H9 (cell line): ENCODE data around the gene APOL4. TPM values are rescaled to one million over a fixed set of nuclear protein-coding genes. Genes with fewer than 3 reads are reported as not detected.

ENCODE experiments used
- DNase-seq: peaks from one replicate; pipeline ENCODE4 v3.0.0-alpha.2; 2017
- H2AFZ ChIP-seq: one replicate; pipeline ENCODE4 v1.6.1; 2013; ENCODE audit warnings: mild to moderate bottlenecking, low read length, control low read depth, moderate library complexity
- H2AK5ac ChIP-seq: 2 replicates; pipeline ENCODE4 v1.6.1; 2013; ENCODE audit warnings: low read length, control low read depth, mixed read lengths; ENCODE audit not compliant: insufficient read length
- H2BK120ac ChIP-seq: one replicate; pipeline ENCODE4 v1.6.1; 2013; ENCODE audit warnings: low read depth, mild to moderate bottlenecking, low read length, control low read depth, inconsistent platforms; ENCODE audit not compliant: poor library complexity, severe bottlenecking
- H2BK12ac ChIP-seq: 2 replicates; pipeline ENCODE4 v1.6.1; 2013; ENCODE audit warnings: low read length, control low read depth, mixed read lengths, low read depth; ENCODE audit not compliant: insufficient read length
- H2BK15ac ChIP-seq: 2 replicates; pipeline ENCODE4 v1.6.1; 2013; ENCODE audit warnings: low read depth, low read length, control low read depth
- H2BK20ac ChIP-seq: one replicate; pipeline ENCODE4 v1.6.1; 2013; ENCODE audit warnings: low read depth, mild to moderate bottlenecking, low read length, control low read depth, inconsistent platforms; ENCODE audit not compliant: poor library complexity, severe bottlenecking
- H2BK5ac ChIP-seq: 2 replicates; pipeline ENCODE4 v1.6.1; 2013; ENCODE audit warnings: low read length, control low read depth, mixed read lengths; ENCODE audit not compliant: insufficient read length
- H3K14ac ChIP-seq: 2 replicates; pipeline ENCODE4 v1.6.1; 2013; ENCODE audit warnings: low read length, control low read depth; ENCODE audit not compliant: insufficient read depth
- H3K18ac ChIP-seq: 2 replicates; pipeline ENCODE4 v1.6.1; 2013; ENCODE audit warnings: low read depth, mild to moderate bottlenecking, mixed read lengths, low read length, control low read depth; ENCODE audit not compliant: insufficient read length
- H3K23ac ChIP-seq: 2 replicates; pipeline ENCODE4 v1.6.1; 2013; ENCODE audit warnings: low read length, control low read depth, mixed read lengths, low read depth; ENCODE audit not compliant: insufficient read length
- H3K23me2 ChIP-seq: 2 replicates; pipeline ENCODE4 v1.6.1; 2013; ENCODE audit warnings: low read depth, mild to moderate bottlenecking, mixed read lengths, low read length, control low read depth; ENCODE audit not compliant: insufficient read length, poor library complexity, severe bottlenecking
- H3K27ac ChIP-seq: 2 replicates; pipeline ENCODE4 v1.5.1; 2013; ENCODE audit warnings: low read length, control low read depth, mixed read lengths, low read depth; ENCODE audit not compliant: insufficient read length
- H3K27me3 ChIP-seq: 2 replicates; pipeline ENCODE4 v1.6.1; 2013; ENCODE audit warnings: low read length, control low read depth, inconsistent platforms; ENCODE audit not compliant: insufficient read depth
- H3K4ac ChIP-seq: 2 replicates; pipeline ENCODE4 v1.6.1; 2013; ENCODE audit warnings: low read depth, mild to moderate bottlenecking, control low read depth, inconsistent platforms, low read length, moderate library complexity
- H3K4me1 ChIP-seq: 2 replicates; pipeline ENCODE4 v1.6.1; 2013; ENCODE audit warnings: low read length, control low read depth, inconsistent platforms; ENCODE audit not compliant: insufficient read depth
- H3K4me2 ChIP-seq: 2 replicates; pipeline ENCODE4 v1.6.1; 2013; ENCODE audit warnings: low read length, control low read depth, mixed read lengths; ENCODE audit not compliant: insufficient read length, insufficient read depth
- H3K56ac ChIP-seq: 2 replicates; pipeline ENCODE4 v1.6.1; 2013; ENCODE audit warnings: low read depth, mild to moderate bottlenecking, mixed read lengths, low read length, control low read depth; ENCODE audit not compliant: insufficient read length
- H3K79me1 ChIP-seq: 2 replicates; pipeline ENCODE4 v1.6.1; 2013; ENCODE audit warnings: low read depth, mild to moderate bottlenecking, moderate library complexity, low read length, control low read depth, inconsistent platforms; ENCODE audit not compliant: insufficient read depth, poor library complexity, severe bottlenecking
- H3K79me2 ChIP-seq: 2 replicates; pipeline ENCODE4 v1.6.1; 2013; ENCODE audit warnings: low read length, control low read depth, inconsistent platforms; ENCODE audit not compliant: insufficient read depth
- H3K9ac ChIP-seq: 2 replicates; pipeline ENCODE4 v1.6.1; 2013; ENCODE audit warnings: low read length, control low read depth, mixed read lengths; ENCODE audit not compliant: insufficient read length; ENCODE audit errors: extremely low read depth
- H3K9me3 ChIP-seq: one replicate; pipeline ENCODE4 v1.6.1; 2013; ENCODE audit warnings: low read depth, low read length, inconsistent platforms; ENCODE audit not compliant: control insufficient read depth
- H3T11ph ChIP-seq: one replicate; pipeline ENCODE4 v1.6.1; 2013; ENCODE audit warnings: mild to moderate bottlenecking, low read length, control low read depth, inconsistent platforms
- H4K20me1 ChIP-seq: one replicate; pipeline ENCODE4 v1.6.1; 2013; ENCODE audit not compliant: control insufficient read depth, insufficient read length, insufficient read depth
- H4K5ac ChIP-seq: 2 replicates; pipeline ENCODE4 v1.6.1; 2013; ENCODE audit warnings: low read depth, mild to moderate bottlenecking, mixed read lengths, low read length, control low read depth; ENCODE audit not compliant: insufficient read length
- H4K8ac ChIP-seq: replicated peaks from 2 replicates; pipeline ENCODE4 v1.6.1; 2013; ENCODE audit warnings: low read length, control low read depth, mixed read lengths, low read depth; ENCODE audit not compliant: insufficient read length
- H4K91ac ChIP-seq: 2 replicates; pipeline ENCODE4 v1.6.1; 2013; ENCODE audit warnings: low read depth, mild to moderate bottlenecking, moderate library complexity, mixed read lengths, low read length, control low read depth; ENCODE audit not compliant: insufficient read length
- H3K27ac Mint-ChIP-seq, 3 experiments: 2 replicates in 2 of 3; 3 replicates in 1 of 3; pipeline ENCODE4 v1.8.0; 2020 to 2021; ENCODE audit warnings: mixed read lengths in 3 of 3, mild to moderate bottlenecking in 1 of 3, moderate library complexity in 1 of 3
- H3K27me3 Mint-ChIP-seq: 2 replicates; pipeline ENCODE4 v1.8.0; 2021; ENCODE audit warnings: low read depth, mild to moderate bottlenecking, moderate library complexity, mixed read lengths
- H3K36me3 Mint-ChIP-seq, 3 experiments: 2 replicates in 2 of 3; 3 replicates in 1 of 3; pipeline ENCODE4 v1.8.0; 2020 to 2021; ENCODE audit warnings: low read depth in 3 of 3, mixed read lengths in 3 of 3; ENCODE audit not compliant: insufficient read depth in 1 of 3
- H3K4me1 Mint-ChIP-seq, 2 experiments: 2 replicates each; pipeline ENCODE4 v1.8.0; 2020; ENCODE audit warnings: mixed read lengths in 2 of 2
- H3K4me3 Mint-ChIP-seq, 2 experiments: 2 replicates in 1 of 2; 3 replicates in 1 of 2; pipeline ENCODE4 v1.8.0; 2020 to 2021; ENCODE audit warnings: mild to moderate bottlenecking in 2 of 2, mixed read lengths in 2 of 2, moderate library complexity in 1 of 2
- H3K9me3 Mint-ChIP-seq, 2 experiments: 2 replicates in 1 of 2; 3 replicates in 1 of 2; pipeline ENCODE4 v1.8.0; 2020; ENCODE audit warnings: mild to moderate bottlenecking in 2 of 2, mixed read lengths in 2 of 2, moderate library complexity in 1 of 2
- WGBS: extraction: QIAGEN DNeasy Blood & Tissue Kit; methylation state at CpG from one replicate; pipeline ENCODE4 v1.1.7; 2013; ENCODE audit warnings: missing lambda C conversion rate, low lambda C conversion rate, mixed read lengths; ENCODE audit not compliant: insufficient read length; ENCODE audit errors: extremely low coverage; 5-methylcytosine and 5-hydroxymethylcytosine counted together
- total RNA-seq: library from RNA; stranded (reverse); gene quantifications from 2 replicates; pipeline ENCODE4 v1.2.1, GENCODE V29; 2021
- TF ChIP-seq, protein P1 (sequence below): fragments of 200-600 bp; sonication (generic); conservative IDR thresholded peaks from 3 replicates; pipeline ENCODE4 v1.8.0; 2021; ENCODE audit warnings: antibody characterized with exemption, mild to moderate bottlenecking

APOL4 gene
- total RNA-seq, 1 experiment from 2014 or later: not detected

DNA sequence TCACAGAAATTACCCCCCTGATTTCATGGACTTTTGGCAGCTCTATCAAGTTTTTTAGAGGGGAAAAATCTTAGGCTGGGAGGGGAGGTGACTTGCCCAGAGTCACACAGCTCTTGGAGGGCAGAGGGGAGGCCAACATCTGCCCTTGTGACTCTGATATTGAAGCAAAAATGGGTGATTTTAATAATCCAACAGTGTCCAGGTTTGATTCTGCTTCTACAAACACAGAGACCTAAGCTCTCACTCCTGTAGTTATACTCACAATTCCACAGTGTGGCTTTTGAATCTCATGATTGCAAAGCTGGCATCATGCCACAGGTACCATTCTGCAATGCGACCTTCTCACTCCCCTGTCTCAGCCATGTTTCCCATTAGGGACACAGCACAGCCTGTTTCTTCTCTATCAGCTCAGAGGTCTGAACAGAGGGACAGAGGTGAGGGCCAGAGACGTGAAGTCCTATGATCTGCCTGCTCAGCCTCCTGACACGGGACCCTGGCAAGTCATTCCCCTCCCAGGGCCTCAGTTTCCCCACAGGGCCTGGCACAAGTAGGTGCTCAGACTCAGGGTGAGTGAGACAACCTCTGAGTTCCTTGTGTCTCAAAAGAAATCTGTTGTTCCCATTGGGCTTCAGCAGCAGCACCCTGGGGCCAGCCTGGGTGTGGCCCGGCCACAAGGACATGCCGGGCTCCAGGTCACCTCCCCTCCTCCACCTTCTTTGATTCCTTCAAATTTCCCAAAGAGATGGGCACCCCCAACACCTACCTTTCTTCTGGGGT, 37.0 kb upstream of the APOL4 start:
- peaks cover 0 to 5% of the 10 kb centered on the region in 2 experiments; a peak in 2 of 5 replicates for H3K9me3 Mint-ChIP-seq
- H3K27me3 Mint-ChIP-seq: no peaks in the 10 kb centered on the region; the same call in 1 of the 2 replicates
- no peak overlapping the region for H2BK20ac ChIP-seq
- peak overlapping the region; percentile 97 for H3K4me2 ChIP-seq
- no peak overlapping the region for H3K23ac ChIP-seq
- no peak overlapping the region for H2BK120ac ChIP-seq
- H3K4me3 Mint-ChIP-seq: peak overlapping the region; percentile 80 to 88
- no peaks in the 10 kb centered on the region; the same call in 1 of the 2 replicates for H3K79me2 ChIP-seq
- DNase-seq: peak; percentile 18
- no peaks in the 10 kb centered on the region for H3K79me1 ChIP-seq
- H2BK5ac ChIP-seq: no peak overlapping the region
- no peaks in the 10 kb centered on the region for H3K4me1 ChIP-seq
- peaks cover 30 to 31% of the 10 kb centered on the region in 2 experiments for H3K4me1 Mint-ChIP-seq
- no CpG with 5 or more reads among the region's 5 CpGs for WGBS
- no peak overlapping the region for H4K8ac ChIP-seq
- no peak overlapping the region for H3K56ac ChIP-seq
- H4K91ac ChIP-seq: peak overlapping the region; percentile 14
- H3K9me3 ChIP-seq: no peaks in the 10 kb centered on the region
- peaks cover 7 to 23% (median 17%) of the 10 kb centered on the region in 3 experiments for H3K36me3 Mint-ChIP-seq
- H3K18ac ChIP-seq: no peak overlapping the region
- H4K20me1 ChIP-seq: no peaks in the 10 kb centered on the region
- H2BK15ac ChIP-seq: no peak overlapping the region
- no peak overlapping the region for H2AK5ac ChIP-seq
- no peak overlapping the region for H2AFZ ChIP-seq
- no peak overlapping the region for H3K27ac ChIP-seq
- no peak overlapping the region for H3T11ph ChIP-seq
- no peak overlapping the region for H4K5ac ChIP-seq
- H3K14ac ChIP-seq: peak overlapping the region; percentile 84
- peak overlapping the region; percentile 88 for H3K9ac ChIP-seq
- H2BK12ac ChIP-seq: no peak overlapping the region
- H3K27ac Mint-ChIP-seq: peak overlapping the region; percentile 77 to 98 (median 94); a peak in 4 of 7 replicates
- H3K4ac ChIP-seq: no peak overlapping the region
- TF ChIP-seq, protein P1, sequence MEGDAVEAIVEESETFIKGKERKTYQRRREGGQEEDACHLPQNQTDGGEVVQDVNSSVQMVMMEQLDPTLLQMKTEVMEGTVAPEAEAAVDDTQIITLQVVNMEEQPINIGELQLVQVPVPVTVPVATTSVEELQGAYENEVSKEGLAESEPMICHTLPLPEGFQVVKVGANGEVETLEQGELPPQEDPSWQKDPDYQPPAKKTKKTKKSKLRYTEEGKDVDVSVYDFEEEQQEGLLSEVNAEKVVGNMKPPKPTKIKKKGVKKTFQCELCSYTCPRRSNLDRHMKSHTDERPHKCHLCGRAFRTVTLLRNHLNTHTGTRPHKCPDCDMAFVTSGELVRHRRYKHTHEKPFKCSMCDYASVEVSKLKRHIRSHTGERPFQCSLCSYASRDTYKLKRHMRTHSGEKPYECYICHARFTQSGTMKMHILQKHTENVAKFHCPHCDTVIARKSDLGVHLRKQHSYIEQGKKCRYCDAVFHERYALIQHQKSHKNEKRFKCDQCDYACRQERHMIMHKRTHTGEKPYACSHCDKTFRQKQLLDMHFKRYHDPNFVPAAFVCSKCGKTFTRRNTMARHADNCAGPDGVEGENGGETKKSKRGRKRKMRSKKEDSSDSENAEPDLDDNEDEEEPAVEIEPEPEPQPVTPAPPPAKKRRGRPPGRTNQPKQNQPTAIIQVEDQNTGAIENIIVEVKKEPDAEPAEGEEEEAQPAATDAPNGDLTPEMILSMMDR: no peak
- H3K23me2 ChIP-seq: peaks cover 9% of the 10 kb centered on the region
- H3K27me3 ChIP-seq: no peaks in the 10 kb centered on the region
